IPS-NIHi11 (cell line): ENCODE results near the gene SBK1.
"Not testable (repeated sequence)": the region's sequence is repeated elsewhere in the genome, so short reads cannot be mapped to it uniquely, and the experiment has no call there.

Experiments used
- DNase-seq: peaks from one replicate; pipeline ENCODE4 v3.0.0; 2012; ENCODE audit warnings: mixed read lengths, low spot score

The SBK1 gene

DNA sequence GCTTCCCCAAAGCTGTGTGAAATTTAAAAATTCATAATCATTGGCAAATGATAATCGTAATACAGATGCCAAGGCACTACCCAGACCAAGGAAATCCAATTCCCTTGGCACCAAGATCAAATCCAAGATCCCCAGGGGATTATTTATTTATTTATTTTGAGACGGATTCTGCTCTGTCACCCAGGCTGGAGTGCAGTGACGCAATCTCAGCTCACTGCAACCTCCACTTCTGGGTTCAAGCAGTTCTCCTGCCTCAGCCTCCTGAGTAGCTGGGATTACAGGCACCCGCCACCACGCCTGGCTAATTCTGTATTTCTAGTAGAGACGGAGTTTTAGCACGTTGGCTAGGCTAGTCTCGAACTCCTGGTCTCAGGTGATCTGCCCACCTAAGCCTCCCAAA is 43.4 kb downstream of the SBK1 start:
- not testable (repeated sequence) for DNase-seq

DNA sequence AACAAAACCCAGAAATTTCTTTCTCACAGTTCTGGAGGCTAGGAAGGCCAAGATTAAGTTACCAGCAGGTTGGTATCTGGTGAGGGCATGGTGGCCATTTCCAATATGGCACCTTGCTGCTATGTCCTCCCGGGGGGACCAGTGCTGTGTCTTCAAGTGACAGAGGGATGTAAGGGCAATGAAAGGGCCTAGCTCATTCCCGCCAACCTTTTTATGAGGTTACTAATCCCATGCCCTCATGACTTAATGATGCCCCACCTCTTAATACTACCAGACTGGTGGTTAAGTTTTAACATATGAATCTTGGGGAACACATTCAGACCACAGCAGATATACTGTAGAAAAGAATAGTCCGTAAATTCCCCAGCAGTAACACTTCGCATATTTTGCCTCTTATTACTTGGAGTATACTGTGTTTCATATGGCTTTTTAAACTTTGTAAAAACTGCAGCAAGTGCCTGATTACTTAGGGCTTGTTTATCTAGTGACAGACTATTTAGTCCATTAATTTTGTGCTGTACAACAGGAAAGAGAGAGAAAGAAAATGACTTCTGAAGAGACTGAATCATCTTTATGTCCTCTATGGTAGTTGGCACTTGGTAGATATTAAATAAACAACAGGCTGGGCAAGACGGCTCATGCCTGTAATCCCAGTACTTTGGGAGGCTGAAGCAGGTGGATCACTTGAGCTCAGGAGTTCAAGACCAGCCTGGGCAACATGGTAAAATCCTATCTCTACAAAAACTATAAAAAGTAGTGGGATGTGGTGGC is 44.8 kb downstream of the SBK1 start:
- DNase-seq, result not testable (repeated sequence)

DNA sequence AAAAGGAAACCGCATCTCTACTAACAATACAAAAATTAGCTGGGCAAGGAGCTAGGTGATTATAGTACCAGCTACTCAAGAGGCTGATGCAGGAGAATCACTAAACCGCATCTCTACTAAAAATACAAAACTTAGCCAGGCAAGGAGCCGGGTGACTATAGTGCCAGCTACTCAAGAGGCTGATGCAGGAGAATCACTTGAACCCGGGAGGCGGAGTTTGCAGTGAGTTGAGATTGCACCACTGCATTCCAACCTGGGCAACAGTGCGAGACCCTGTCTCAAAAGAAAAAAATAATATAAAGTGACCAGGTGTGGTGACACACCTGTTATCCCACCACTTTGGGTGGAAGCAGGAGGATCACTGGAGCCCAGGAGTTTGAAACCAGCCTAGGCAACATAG is 45.9 kb downstream of the SBK1 start:
- DNase-seq, result not testable (repeated sequence)

DNA sequence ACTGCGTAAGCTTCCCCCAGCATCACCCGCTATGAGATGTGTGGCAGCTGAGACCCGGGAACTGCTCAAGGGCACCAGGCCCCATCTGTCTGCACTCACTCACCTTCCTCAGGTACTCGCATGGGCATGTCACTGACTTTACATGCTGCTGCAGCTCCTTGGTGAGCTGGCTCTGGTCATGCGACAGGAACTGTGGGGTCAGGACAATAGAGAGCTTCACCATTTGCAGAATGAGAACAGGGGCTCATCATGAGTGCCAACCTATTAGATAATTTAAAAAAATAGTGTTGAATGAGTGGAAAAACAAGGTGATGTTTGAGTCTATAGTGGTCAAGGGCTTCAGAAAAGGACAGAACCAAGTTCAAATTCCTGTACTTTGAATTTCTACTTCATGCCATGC is 70.3 kb downstream of the SBK1 start:
- not testable (repeated sequence) for DNase-seq

DNA sequence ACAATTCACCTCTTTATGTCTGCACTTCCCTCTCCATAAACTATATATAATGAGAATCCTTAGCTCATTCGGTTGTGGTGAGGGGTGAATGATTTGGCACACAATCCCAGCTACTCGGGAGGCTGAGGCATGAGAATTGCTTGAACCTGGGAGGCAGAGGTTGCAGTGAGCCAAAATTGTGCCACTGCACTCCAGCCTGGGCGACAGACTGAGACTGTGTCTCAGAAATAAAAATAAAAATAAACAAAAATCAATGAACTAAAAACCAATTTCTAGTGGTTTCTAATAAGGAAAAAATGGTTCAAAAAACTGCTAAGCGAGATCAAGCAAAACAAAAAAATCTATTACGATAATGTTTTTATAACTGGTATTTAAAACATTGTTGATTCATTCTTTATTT is 71.1 kb downstream of the SBK1 start, which contains the start of gene NPIPB6:
Gene NPIPB6, minus strand, starts transcription at position 101 of the 400 bp plus-strand sequence. CDS start 686 bp downstream, outside the sequence.
- DNase-seq, result not testable (repeated sequence)

DNA sequence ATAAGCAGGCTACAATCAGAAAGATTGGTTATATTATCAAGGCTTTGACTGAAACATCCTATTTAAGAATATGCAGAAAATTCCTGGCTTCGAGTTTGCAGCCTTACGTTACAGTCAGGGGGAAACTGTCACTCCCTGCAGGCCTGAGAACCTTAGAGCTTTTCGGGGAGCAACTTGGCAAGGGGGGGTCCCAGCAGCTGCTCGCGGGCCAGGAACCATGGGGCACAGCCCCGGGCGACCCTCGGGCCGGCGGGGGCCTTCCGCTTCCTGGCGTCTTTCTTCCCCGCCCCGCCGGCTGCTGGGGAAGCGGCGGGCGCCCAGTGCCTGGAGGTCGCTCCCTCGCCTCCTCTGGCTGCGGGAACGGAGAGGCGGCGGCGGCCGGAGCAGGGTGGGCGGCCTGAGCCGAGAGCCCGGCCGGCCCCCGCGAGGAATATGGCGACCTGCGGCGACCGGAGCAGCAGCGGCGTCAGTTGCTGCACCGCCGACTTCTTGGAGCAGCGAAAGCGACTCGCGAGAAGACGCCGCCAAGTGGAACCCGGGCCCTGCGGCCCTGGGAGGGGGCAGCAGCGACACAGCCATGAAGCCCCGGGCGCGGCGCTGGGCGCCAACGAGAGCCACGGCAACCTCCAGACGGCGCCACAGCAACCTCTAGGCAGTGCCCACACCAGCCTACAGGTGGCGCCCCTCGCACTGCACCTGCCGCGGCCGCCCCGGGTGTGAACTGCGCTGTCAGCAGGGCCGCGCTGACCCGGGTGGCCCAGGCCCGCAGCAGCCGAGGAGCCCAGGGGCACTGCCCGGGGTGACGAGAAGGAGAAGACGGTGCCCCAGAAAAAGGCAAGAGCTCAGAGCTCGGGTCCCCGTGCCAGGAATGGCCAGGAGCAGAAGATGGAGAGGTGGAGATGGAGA is 72.2 kb downstream of the SBK1 start:
- DNase-seq, result not testable (repeated sequence)

DNA sequence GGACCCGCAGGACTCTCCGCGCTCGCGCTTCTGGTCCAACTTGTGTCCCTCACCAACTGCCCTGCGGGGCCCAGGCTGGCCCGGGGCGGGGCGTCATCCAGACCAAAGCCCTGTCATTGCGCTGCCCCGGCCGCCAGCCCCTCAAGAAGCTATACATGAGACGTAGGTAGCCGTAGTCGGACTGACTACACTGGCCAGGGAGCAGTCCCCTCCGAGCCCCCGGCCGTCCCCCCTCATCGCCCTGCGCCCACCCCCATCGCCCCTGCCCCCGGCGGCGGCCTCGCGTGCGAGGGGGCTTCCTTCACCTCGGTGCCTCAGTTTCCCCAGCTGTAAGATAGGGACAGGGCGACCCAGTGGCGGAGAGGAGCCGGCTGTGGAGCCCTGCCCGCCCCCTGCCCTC is 75.6 kb downstream of the SBK1 start:
- not testable (repeated sequence) for DNase-seq
